Gastrocnemius medialis (tissue), 4 donors: ENCODE measurements around the gene ZNF516. TPM values are rescaled to one million over a fixed set of nuclear protein-coding genes. Genes with fewer than 3 reads are reported as not detected.

Experiments
- ATAC-seq, 2 donors: fragments of 150-250 bp; one replicate each; pipeline ENCODE4 v1.9.1; 2016
- DNase-seq, 2 donors: peaks; one replicate each; pipeline ENCODE4 v3.0.0-alpha.2; 2019
- H3K27ac ChIP-seq, 4 donors: fragments of 200-600 bp; sonication (generic); 1 replicate in 1 of 4; 2 replicates in 3 of 4; pipeline ENCODE4 v1.5.1; 2016 to 2018; ENCODE audit warnings: mild to moderate bottlenecking in 2 of 4, moderate library complexity in 1 of 4
- H3K27me3 ChIP-seq, 3 donors: fragments of 200-600 bp; sonication (generic) in 2 of 3; 1 replicate in 1 of 3; 2 replicates in 2 of 3; pipeline versions ENCODE4 v1.5.1 to v1.6.0; 2016 to 2019; ENCODE audit warnings: mild to moderate bottlenecking in 1 of 3, moderate library complexity in 1 of 3
- H3K36me3 ChIP-seq, 2 donors: fragments of 200-600 bp; sonication (generic) in 1 of 2; one replicate each; pipeline ENCODE4 v1.5.1; 2017 to 2018
- H3K4me1 ChIP-seq, 2 donors: fragments of 200-600 bp; sonication (generic) in 1 of 2; one replicate each; pipeline ENCODE4 v1.5.1; 2016 to 2017; ENCODE audit warnings: mild to moderate bottlenecking in 2 of 2
- H3K4me3 ChIP-seq, 4 donors: fragments of 200-600 bp; sonication (generic) in 3 of 4; 1 replicate in 1 of 4; 2 replicates in 3 of 4; pipeline ENCODE4 v1.5.1; 2016 to 2019; ENCODE audit warnings: mild to moderate bottlenecking in 2 of 4
- H3K9me3 ChIP-seq, 3 donors: fragments of 200-600 bp; sonication (generic) in 2 of 3; 1 replicate in 1 of 3; 2 replicates in 2 of 3; pipeline ENCODE4 v1.5.1; 2016 to 2019
- CTCF ChIP-seq, 5 experiments: fragments of 450-650 bp in 3 of 5; fragments of 200-600 bp in 2 of 5; sonication (generic) in 2 of 5; IDR thresholded peaks in 4 of 5; conservative IDR thresholded peaks in 1 of 5; 1 replicate in 4 of 5; 2 replicates in 1 of 5; pipeline ENCODE4 v1.5.1; 2016 to 2019; ENCODE audit warnings: antibody characterized with exemption in 5 of 5, mild to moderate bottlenecking in 3 of 5, moderate library complexity in 3 of 5
- POLR2A ChIP-seq, 2 donors: fragments of 450-650 bp; IDR thresholded peaks; one replicate each; pipeline ENCODE4 v1.6.1; 2017; ENCODE audit warnings: antibody characterized with exemption in 2 of 2, mild to moderate bottlenecking in 2 of 2, moderate library complexity in 2 of 2
- in situ Hi-C, 4 donors: fragments of 200-750 bp; cut with MboI; loops; one replicate each; pipeline versions ENCODE4 v1.15.0 to v1.8.0; 2017; ENCODE audit warnings: low sequenced_read_pairs in 4 of 4
- intact Hi-C: fragments of 100-400 bp; cut with DNase I; formaldehyde crosslinking; loops from one replicate; pipeline ENCODE4 v1.15.1; 2023; ENCODE audit warnings: low total_unique reads
- total RNA-seq, 4 donors: library from RNA; depleted of rRNA; stranded (reverse); fragments of >200 nt; gene quantifications; one replicate each; pipeline versions ENCODE4 v1.1.0 to v1.2.3, GENCODE V29; 2016

Gene ZNF516
- total RNA-seq, 4 donors from 2014 or later: 8.4 to 19.3 (median 12.4) TPM

- no peak for ATAC-seq
- H3K27me3 ChIP-seq: no peaks in the 10 kb centered on the region
- peak in 1 of 2 donors; percentile 3 for DNase-seq
- H3K36me3 ChIP-seq: peaks cover 0 to 20% of the 10 kb centered on the region in 2 donors
- no peaks in the 10 kb centered on the region for H3K9me3 ChIP-seq
- TF ChIP-seq CTCF (IDR thresholded peaks at IDR 0.05 in 4 of 5, conservative IDR thresholded peaks at IDR 0.05 in 1 of 5) (no peak), POLR2A (IDR thresholded peaks at IDR 0.05) (no peak)
- H3K4me3 ChIP-seq: no peak overlapping the region
- peaks cover 31 to 54% of the 10 kb centered on the region in 2 donors for H3K4me1 ChIP-seq
- no peak overlapping the region for H3K27ac ChIP-seq
- intact Hi-C loops (no loop called here), in situ Hi-C loops (no loop called here)
Measured at GRCh38 chr18:76444446-76445105, 50.5 kb downstream of the ZNF516 start.

- Histone ChIP-seq H3K36me3 (peaks cover 0 to 20% of the 10 kb centered on the region in 2 donors), H3K27ac (no peak overlapping the region), H3K4me3 (no peak overlapping the region), H3K27me3 (no peaks in the 10 kb centered on the region), H3K9me3 (no peaks in the 10 kb centered on the region), H3K4me1 (peaks cover 26 to 52% of the 10 kb centered on the region in 2 donors)
- TF ChIP-seq CTCF (IDR thresholded peaks at IDR 0.05 in 4 of 5, conservative IDR thresholded peaks at IDR 0.05 in 1 of 5) (no peak), POLR2A (IDR thresholded peaks at IDR 0.05) (no peak)
- peak in 1 of 2 donors; percentile 8 for DNase-seq
- in situ Hi-C loops (no loop called here), intact Hi-C loops (no loop called here)
- ATAC-seq: no peak
Measured at GRCh38 chr18:76443519-76444445, 51.3 kb downstream of the ZNF516 start.

- peaks cover 25 to 47% of the 10 kb centered on the region in 2 donors for H3K4me1 ChIP-seq
- DNase-seq: peak in 1 of 2 donors; percentile 2
- no peak for ATAC-seq
- in situ Hi-C loops (no loop called here), intact Hi-C loops (no loop called here)
- H3K27ac ChIP-seq: no peak overlapping the region
- TF ChIP-seq POLR2A (IDR thresholded peaks at IDR 0.05): no peak
- no peak for TF ChIP-seq CTCF (IDR thresholded peaks at IDR 0.05 in 4 of 5, conservative IDR thresholded peaks at IDR 0.05 in 1 of 5)
- H3K36me3 ChIP-seq: peaks cover 0 to 23% of the 10 kb centered on the region in 2 donors
- H3K9me3 ChIP-seq: no peaks in the 10 kb centered on the region
- H3K27me3 ChIP-seq: no peaks in the 10 kb centered on the region
- no peak overlapping the region for H3K4me3 ChIP-seq
Measured at GRCh38 chr18:76442413-76443171, 52.5 kb downstream of the ZNF516 start.

GRCh38 chr18:76441668-76442412 lies 53.2 kb downstream of the ZNF516 start:
- H3K4me3 ChIP-seq: no peak overlapping the region
- DNase-seq (peak in 1 of 2 donors; percentile 9), ATAC-seq (no peak)
- intact Hi-C loops: no loop called here
- peaks cover 17 to 41% of the 10 kb centered on the region in 2 donors for H3K4me1 ChIP-seq
- H3K27me3 ChIP-seq: no peaks in the 10 kb centered on the region
- no peaks in the 10 kb centered on the region for H3K9me3 ChIP-seq
- TF ChIP-seq POLR2A (IDR thresholded peaks at IDR 0.05) (no peak), CTCF (IDR thresholded peaks at IDR 0.05 in 4 of 5, conservative IDR thresholded peaks at IDR 0.05 in 1 of 5) (no peak)
- peaks cover 0 to 25% of the 10 kb centered on the region in 2 donors for H3K36me3 ChIP-seq
- H3K27ac ChIP-seq: no peak overlapping the region
- in situ Hi-C loops: no loop called here
